Lung (tissue), 12 donors: ENCODE data around the gene TBX20. TPM values are rescaled to one million over a fixed set of nuclear protein-coding genes. Genes with fewer than 3 reads are reported as not detected.

Experiments used
- ATAC-seq: fragments of 200-7000 bp; cut with Tn5 transposase; one replicate; pipeline ENCODE4 v1.9.1; 2020; ENCODE audit warnings: moderate number of reproducible peaks; ENCODE audit not compliant: insufficient read depth, low FRiP score
- DNase-seq, 3 donors: peaks; one replicate each; pipeline ENCODE4 v3.0.0-alpha.2; 2013 to 2017
- H3K27ac ChIP-seq, 2 donors: one replicate each; pipeline ENCODE4 v1.5.1; 2013; ENCODE audit warnings: mild to moderate bottlenecking in 2 of 2, moderate library complexity in 2 of 2, control low read depth in 1 of 2, inconsistent platforms in 1 of 2, low read depth in 1 of 2, low read length in 1 of 2
- H3K27me3 ChIP-seq, 3 donors: one replicate each; pipeline ENCODE4 v1.5.1; 2013; ENCODE audit warnings: low read length in 2 of 3; ENCODE audit not compliant: control insufficient read depth in 3 of 3, insufficient read depth in 3 of 3
- H3K36me3 ChIP-seq, 4 donors: one replicate each; pipeline ENCODE4 v1.5.1; 2013; ENCODE audit warnings: low read length in 4 of 4, mild to moderate bottlenecking in 1 of 4, moderate library complexity in 1 of 4; ENCODE audit not compliant: control insufficient read depth in 4 of 4, insufficient read depth in 4 of 4
- H3K4me1 ChIP-seq, 5 donors: one replicate each; pipeline ENCODE4 v1.5.1; 2013; ENCODE audit warnings: low read length in 5 of 5, mild to moderate bottlenecking in 2 of 5, moderate library complexity in 1 of 5; ENCODE audit not compliant: control insufficient read depth in 5 of 5, insufficient read depth in 5 of 5
- H3K4me3 ChIP-seq: one replicate; pipeline ENCODE4 v1.5.1; 2013; ENCODE audit warnings: mild to moderate bottlenecking, control low read depth, moderate library complexity
- H3K9ac ChIP-seq, 2 donors: one replicate each; pipeline ENCODE4 v1.5.1; 2013; ENCODE audit warnings: low read length in 2 of 2, control low read depth in 1 of 2; ENCODE audit not compliant: insufficient read depth in 1 of 2
- H3K9me3 ChIP-seq, 4 donors: one replicate each; pipeline ENCODE4 v1.5.1; 2013; ENCODE audit warnings: low read length in 3 of 4, mild to moderate bottlenecking in 1 of 4, moderate library complexity in 1 of 4; ENCODE audit not compliant: control insufficient read depth in 4 of 4, insufficient read depth in 3 of 4
- CTCF ChIP-seq: IDR thresholded peaks from 2 replicates; pipeline ENCODE4 v1.5.1; 2012; ENCODE audit warnings: mild to moderate bottlenecking; ENCODE audit errors: control extremely low read depth, extremely low read depth
- WGBS, 2 donors: extraction: QIAGEN DNeasy Blood & Tissue Kit; methylation state at CpG; one replicate each; pipeline ENCODE4 v1.1.7; 2013; 5-methylcytosine and 5-hydroxymethylcytosine counted together
- polyA plus RNA-seq, 2 donors: library from polyadenylated mRNA; stranded (reverse); fragments of 200-250 nt; gene quantifications; one replicate each; pipeline ENCODE4 v1.2.1, GENCODE V29; 2013
- total RNA-seq, 2 donors: library from RNA; depleted of rRNA in 1 of 2; stranded (reverse); fragments of >200 nt in 1 of 2; gene quantifications; one replicate each; pipeline ENCODE4 v1.2.1, GENCODE V29; 2014 to 2021
- donor health status: control.
- donor health status: control.
- donor health status: Bipolar disorder and iron deficiency.
- donor health status: healthy.
- donor health status: DM: yes; HTN: yes; CAD: no.

TBX20 gene
- total and polyA plus RNA-seq, 4 donors = 0.11 to 0.80 TPM; not detected in 2

GRCh38 chr7:35257251-35258124, 3.6 kb upstream of the TBX20 start:
- Histone ChIP-seq H3K36me3 (no peaks in the 10 kb centered on the region), H3K9ac (no peak overlapping the region), H3K27me3 (peaks cover 17 to 95% (median 94%) of the 10 kb centered on the region in 3 donors), H3K9me3 (peaks cover 0 to 36% (median 0%) of the 10 kb centered on the region in 4 donors), H3K27ac (peak overlapping the region in 1 of 2 donors; percentile 82), H3K4me3 (no peak overlapping the region), H3K4me1 (peaks cover 0 to 23% (median 14%) of the 10 kb centered on the region in 5 donors)
- DNase-seq (peak; percentile 40 to 61 (median 46)), ATAC-seq (no peak)
- no peak for TF ChIP-seq CTCF
- 3 to 5% methylated on average over 69 of the region's 69 CpGs for WGBS, 2 donors

- WGBS, 2 donors = 10 to 12% methylated on average over 29 of the region's 29 CpGs
- Histone ChIP-seq H3K27me3 (peaks cover 13 to 96% (median 95%) of the 10 kb centered on the region in 3 donors), H3K4me3 (no peak overlapping the region), H3K4me1 (peaks cover 0 to 20% (median 14%) of the 10 kb centered on the region in 5 donors), H3K9ac (no peak overlapping the region), H3K27ac (peak overlapping the region in 1 of 2 donors; percentile 82), H3K9me3 (peaks cover 0 to 31% (median 0%) of the 10 kb centered on the region in 4 donors), H3K36me3 (no peaks in the 10 kb centered on the region)
- DNase-seq (peak; percentile 33 to 63 (median 34)), ATAC-seq (no peak)
- no peak for TF ChIP-seq CTCF
These were observed 2.6 kb upstream of the TBX20 start for GRCh38 chr7:35256256-35257175.

GRCh38 chr7:35255443-35256255, 1.7 kb upstream of the TBX20 start:
- Histone ChIP-seq H3K36me3 (no peaks in the 10 kb centered on the region), H3K9ac (no peak overlapping the region), H3K4me1 (peaks cover 0 to 17% (median 11%) of the 10 kb centered on the region in 5 donors), H3K27me3 (peaks cover 14 to 97% (median 96%) of the 10 kb centered on the region in 3 donors), H3K27ac (peak overlapping the region in 1 of 2 donors; percentile 82), H3K9me3 (peaks cover 0 to 27% (median 0%) of the 10 kb centered on the region in 4 donors), H3K4me3 (no peak overlapping the region)
- peak in 2 of 3 donors; percentile 37 to 52 for DNase-seq
- no peak for ATAC-seq
- TF ChIP-seq CTCF = no peak
- WGBS, 2 donors = 9 to 15% methylated on average over 19 of the region's 19 CpGs
